HL-60 (cell line): ENCODE measurements around the gene KLF6.

Experiments
- DNase-seq, 2 experiments: peaks; one replicate each; pipeline ENCODE4 v3.0.0-alpha.2; 2010 to 2020; ENCODE audit warnings: low read depth in 1 of 2, low spot score in 1 of 2
- H3K27ac ChIP-seq: fragments of 250-450 bp; sonication (Bioruptor Pico); replicated peaks from 2 replicates; pipeline ENCODE4 v1.5.1; 2020; ENCODE audit warnings: mild to moderate bottlenecking, moderate library complexity
- H3K27me3 ChIP-seq: fragments of 250-450 bp; sonication (Bioruptor Pico); 2 replicates; pipeline ENCODE4 v1.5.1; 2021; ENCODE audit warnings: mild to moderate bottlenecking, moderate library complexity; ENCODE audit not compliant: insufficient read depth, poor library complexity, severe bottlenecking
- H3K4me3 ChIP-seq: replicated peaks from 2 replicates; pipeline ENCODE4 v1.5.1; 2011; ENCODE audit warnings: mild to moderate bottlenecking, control low read depth, low read length; ENCODE audit not compliant: insufficient read depth
- GABPA ChIP-seq: IDR thresholded peaks from 2 replicates; pipeline ENCODE4 v1.6.1; 2012; ENCODE audit warnings: low read depth
- POLR2AphosphoS5 ChIP-seq: IDR thresholded peaks from 2 replicates; pipeline ENCODE4 v1.6.1; 2012; ENCODE audit warnings: low read depth
- SPI1 ChIP-seq: IDR thresholded peaks from 2 replicates; pipeline ENCODE4 v1.6.1; 2012; ENCODE audit warnings: low read depth, mild to moderate bottlenecking, borderline replicate concordance
- TF ChIP-seq, protein P1 (sequence below): IDR thresholded peaks from one replicate; pipeline ENCODE4 v1.5.1; 2011; ENCODE audit warnings: low read length, control low read depth, inconsistent platforms; ENCODE audit not compliant: insufficient read depth
- TF ChIP-seq, protein P2 (sequence below): IDR thresholded peaks from 2 replicates; pipeline ENCODE4 v1.6.1; 2012; ENCODE audit warnings: low read depth; ENCODE audit not compliant: insufficient replicate concordance

The KLF6 gene

DNA sequence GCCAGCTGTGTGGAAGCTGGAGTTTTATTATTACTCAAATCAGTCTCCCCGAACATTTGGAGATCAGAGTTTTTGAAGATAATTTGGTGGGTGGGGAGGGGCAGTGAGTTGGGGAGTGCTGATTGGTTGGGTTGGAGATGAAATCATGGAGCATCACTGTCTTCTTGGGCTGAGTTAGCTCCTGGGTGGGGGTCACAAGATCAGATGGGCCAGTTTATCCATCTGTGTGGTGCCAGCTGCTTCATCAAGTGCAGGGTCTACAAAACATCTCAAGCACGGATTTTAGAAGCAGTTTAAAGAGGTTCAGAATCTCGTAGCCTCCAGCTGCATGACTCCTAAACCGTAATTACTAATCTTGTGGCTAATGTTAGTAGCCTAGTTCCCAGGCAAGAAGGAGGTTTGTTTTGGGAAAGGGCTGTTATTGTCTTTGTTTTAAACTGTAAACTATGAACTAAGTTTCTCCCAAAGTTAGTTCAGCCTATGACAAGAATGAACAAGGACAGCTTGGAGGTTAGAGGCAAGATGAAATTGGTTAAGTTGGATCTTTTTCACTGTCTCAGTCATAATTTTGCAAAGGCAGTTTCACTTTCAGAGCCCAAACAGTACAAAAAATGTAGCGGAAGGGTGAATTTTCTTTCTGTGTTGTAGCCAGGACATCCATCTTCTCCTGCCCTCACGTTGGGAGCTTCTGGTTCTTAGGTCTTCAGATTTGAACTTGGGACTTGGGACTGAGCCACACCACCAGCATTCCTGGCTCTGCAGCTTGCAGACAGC lies 43.1 kb downstream of the KLF6 start:
- Histone ChIP-seq H3K4me3 (no peak overlapping the region), H3K27me3 (no peaks in the 10 kb centered on the region), H3K27ac (no peak overlapping the region)
- TF ChIP-seq POLR2AphosphoS5 (no peak), SPI1 (no peak), GABPA (no peak)
- TF ChIP-seq, protein P1, sequence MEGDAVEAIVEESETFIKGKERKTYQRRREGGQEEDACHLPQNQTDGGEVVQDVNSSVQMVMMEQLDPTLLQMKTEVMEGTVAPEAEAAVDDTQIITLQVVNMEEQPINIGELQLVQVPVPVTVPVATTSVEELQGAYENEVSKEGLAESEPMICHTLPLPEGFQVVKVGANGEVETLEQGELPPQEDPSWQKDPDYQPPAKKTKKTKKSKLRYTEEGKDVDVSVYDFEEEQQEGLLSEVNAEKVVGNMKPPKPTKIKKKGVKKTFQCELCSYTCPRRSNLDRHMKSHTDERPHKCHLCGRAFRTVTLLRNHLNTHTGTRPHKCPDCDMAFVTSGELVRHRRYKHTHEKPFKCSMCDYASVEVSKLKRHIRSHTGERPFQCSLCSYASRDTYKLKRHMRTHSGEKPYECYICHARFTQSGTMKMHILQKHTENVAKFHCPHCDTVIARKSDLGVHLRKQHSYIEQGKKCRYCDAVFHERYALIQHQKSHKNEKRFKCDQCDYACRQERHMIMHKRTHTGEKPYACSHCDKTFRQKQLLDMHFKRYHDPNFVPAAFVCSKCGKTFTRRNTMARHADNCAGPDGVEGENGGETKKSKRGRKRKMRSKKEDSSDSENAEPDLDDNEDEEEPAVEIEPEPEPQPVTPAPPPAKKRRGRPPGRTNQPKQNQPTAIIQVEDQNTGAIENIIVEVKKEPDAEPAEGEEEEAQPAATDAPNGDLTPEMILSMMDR, result no peak
- TF ChIP-seq, protein P2, sequence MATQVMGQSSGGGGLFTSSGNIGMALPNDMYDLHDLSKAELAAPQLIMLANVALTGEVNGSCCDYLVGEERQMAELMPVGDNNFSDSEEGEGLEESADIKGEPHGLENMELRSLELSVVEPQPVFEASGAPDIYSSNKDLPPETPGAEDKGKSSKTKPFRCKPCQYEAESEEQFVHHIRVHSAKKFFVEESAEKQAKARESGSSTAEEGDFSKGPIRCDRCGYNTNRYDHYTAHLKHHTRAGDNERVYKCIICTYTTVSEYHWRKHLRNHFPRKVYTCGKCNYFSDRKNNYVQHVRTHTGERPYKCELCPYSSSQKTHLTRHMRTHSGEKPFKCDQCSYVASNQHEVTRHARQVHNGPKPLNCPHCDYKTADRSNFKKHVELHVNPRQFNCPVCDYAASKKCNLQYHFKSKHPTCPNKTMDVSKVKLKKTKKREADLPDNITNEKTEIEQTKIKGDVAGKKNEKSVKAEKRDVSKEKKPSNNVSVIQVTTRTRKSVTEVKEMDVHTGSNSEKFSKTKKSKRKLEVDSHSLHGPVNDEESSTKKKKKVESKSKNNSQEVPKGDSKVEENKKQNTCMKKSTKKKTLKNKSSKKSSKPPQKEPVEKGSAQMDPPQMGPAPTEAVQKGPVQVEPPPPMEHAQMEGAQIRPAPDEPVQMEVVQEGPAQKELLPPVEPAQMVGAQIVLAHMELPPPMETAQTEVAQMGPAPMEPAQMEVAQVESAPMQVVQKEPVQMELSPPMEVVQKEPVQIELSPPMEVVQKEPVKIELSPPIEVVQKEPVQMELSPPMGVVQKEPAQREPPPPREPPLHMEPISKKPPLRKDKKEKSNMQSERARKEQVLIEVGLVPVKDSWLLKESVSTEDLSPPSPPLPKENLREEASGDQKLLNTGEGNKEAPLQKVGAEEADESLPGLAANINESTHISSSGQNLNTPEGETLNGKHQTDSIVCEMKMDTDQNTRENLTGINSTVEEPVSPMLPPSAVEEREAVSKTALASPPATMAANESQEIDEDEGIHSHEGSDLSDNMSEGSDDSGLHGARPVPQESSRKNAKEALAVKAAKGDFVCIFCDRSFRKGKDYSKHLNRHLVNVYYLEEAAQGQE, result no peak
- DNase-seq, result no peak

DNA sequence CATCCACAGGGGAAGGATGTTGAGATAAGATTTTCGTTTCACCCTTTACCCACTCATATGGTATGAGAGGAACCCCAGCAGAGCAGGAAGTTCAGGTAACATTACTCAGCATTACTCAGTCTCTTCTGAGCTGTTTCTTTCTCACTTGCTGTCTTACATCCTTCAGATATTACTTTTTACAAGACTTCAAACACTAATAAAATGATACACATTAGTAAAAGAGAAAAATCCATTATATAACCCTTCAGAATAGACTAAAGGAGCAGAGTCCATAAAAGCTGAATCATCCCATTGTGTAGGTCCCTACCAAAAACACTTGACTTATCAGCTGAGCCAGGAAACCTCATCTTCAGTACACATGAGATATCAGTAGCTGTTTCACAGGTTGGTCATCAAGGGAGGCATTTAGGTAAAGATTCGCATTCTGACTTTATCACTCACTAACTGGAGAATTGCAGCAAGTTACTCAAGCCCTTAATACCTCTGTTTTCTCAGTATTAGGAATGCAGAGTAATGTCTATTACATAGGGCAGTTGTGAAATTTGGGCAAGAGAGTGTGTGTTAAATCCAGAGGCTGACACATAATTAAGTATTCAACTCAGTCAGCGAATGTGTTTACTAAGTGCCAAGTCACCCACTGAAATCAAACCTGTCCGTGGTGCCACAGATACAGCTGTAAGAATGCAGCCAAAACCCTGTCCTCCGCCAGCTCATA lies 44.7 kb downstream of the KLF6 start:
- Histone ChIP-seq H3K27me3 (no peaks in the 10 kb centered on the region), H3K27ac (no peak overlapping the region), H3K4me3 (no peak overlapping the region)
- TF ChIP-seq SPI1, result no peak
- TF ChIP-seq, protein P1, result no peak
- TF ChIP-seq, protein P2, result no peak
- no peak for TF ChIP-seq GABPA
- TF ChIP-seq POLR2AphosphoS5, result no peak
- DNase-seq, result no peak

DNA sequence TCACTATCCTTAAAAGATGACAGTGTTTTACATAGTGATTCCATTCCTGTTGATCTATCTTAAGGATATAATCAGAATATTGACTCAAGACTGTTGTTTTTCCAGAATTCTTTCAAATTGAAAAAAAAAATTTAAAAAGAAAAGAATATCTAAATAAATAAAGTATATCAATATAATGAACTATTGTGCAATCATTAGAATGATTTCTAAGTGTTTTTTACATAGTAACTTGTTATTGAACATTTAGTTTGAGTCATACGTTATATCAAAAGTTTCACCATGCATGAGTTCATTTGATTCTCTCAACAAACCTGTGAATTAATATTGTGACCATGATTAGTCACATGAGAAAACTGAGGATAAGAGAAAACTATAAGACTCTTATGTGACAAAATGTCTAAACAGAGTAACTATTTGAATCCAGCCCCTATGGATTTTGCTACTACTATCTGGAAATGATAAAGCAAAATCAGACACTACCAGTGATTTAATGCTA lies 46.1 kb downstream of the KLF6 start:
- TF ChIP-seq POLR2AphosphoS5 (no peak), GABPA (no peak), SPI1 (no peak)
- TF ChIP-seq, protein P2, result no peak
- TF ChIP-seq, protein P1, result no peak

More for the DNA sequence above, 46.1 kb downstream of the KLF6 start:
- Histone ChIP-seq H3K27ac (no peak overlapping the region), H3K4me3 (no peak overlapping the region), H3K27me3 (no peaks in the 10 kb centered on the region)
- DNase-seq, result no peak
